DMS114 treated with DMSO at 0.1 percent for 48 hours (cell line): ENCODE results near the gene IL17B.

Experiments
- DNase-seq: peaks from one replicate; lab custom pipeline; 2025; ENCODE audit not compliant: unreplicated experiment; lab: John Stamatoyannopoulos, UW

Gene IL17B

DNA sequence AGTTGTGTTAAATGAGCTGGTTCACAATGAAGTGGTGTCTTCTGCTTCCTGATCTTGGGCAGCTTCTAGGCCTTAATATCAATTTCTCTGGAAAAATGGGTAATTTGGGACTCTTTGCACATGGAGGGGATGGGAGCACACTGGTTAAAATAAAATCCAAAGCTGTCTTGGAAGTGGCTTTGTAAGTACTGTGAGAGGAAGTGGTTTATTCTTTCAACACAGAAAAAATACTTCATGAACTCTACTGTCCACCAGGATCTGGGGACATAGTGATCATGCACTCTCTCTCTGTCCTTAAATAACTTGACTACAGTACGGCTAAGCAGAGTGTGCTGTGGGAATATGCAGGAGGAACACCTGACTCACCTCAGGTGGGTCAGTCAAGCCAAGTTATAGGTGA is 18.8 kb downstream of the IL17B start:
- no peak for DNase-seq

DNA sequence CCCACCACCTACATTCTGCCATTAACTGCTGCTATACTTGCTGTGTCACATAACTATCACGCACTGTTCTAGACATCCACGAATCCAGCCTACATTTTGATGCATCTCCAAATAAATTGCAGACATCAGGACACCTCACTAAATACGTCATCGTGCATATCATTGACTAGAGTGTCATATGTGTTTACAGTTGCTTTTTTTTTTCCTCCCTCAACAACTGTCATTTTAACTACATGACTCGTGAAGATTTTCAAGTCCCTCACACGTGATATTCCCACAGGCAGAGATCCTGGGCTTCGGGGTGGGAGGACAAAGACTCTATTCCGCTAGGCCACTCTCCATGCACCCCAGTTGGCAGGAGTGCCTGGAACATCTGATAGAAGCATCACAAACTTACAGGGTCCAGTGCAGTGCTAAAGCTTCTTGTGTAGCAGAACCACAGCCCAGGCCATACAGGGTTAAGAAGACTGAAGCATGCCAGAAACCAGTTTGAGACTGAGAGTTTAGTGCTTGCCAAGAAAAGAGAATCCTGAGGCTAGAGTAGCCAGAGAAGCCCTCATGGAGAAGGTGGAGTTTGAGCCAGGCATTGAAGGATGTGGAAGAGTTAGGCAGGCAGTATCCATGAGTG is 20.1 kb downstream of the IL17B start:
- DNase-seq = no peak

DNA sequence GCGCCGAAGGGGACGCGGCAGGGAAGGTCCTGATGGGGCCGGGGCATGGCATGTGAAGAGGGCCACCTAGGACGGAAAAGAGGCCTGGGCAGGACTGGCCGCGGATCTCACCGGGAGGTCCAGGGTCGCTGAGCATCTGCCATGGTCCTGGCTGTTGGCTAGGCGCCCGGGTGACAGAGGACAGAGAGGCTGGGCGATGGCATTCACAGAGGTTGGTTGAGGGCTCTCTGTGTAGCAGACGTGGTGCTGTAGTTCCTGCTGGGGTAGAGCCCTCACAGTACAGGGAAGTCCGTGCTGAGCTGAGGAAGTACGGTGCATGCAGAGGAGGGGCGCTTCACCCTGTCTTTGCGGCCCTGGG is 20.8 kb downstream of the IL17B start:
- DNase-seq = no peak

DNA sequence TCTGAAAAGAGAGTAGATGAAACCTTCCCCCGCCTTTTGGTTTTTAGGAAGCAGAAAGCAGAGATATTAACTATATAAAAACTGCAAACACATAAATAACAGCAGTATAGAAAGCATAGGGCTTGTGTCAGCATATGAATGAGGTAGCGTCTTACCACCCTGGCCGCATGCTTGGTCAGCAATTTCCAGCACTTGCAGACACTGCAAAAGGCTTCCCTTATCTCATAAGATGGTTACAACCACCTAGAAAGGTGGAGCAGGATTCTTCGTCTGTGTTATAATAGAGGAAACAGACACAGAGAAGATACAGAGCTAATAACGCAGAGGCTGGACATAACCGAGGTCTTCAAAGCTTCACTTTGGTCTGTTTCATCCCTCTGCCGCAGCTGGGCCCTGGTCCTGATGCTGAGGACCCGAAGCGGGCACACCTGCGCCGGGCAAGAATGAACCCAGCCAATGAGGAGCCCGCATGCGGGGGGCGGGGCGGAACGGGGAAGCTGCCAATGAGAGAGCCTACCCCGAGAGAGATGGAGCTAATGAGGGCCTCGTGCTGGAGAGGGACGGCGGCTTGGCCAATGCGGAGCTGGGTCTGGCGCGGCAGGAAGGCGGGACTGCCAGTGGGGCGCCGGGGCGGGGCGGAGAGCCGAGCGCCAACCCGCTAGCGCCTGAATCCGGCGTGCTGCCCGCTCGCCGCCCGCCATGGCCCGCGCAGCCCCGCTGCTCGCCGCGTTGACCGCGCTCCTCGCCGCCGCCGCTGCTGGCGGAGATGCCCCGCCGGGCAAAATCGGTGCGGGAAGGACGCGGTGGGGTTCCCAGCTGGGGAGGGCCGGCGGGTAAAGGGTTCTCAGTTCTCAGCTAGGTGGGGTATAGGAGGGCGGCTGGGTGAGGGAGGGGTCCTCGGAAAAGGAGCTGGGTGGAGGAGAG is 21.5 kb downstream of the IL17B start, which contains the start of gene PCYOX1L:
PCYOX1L (plus strand) TSS at position 677 of the 924 bp plus-strand sequence; CDS start at position 700, 23 bp downstream.
- DNase-seq = peak; percentile 96

DNA sequence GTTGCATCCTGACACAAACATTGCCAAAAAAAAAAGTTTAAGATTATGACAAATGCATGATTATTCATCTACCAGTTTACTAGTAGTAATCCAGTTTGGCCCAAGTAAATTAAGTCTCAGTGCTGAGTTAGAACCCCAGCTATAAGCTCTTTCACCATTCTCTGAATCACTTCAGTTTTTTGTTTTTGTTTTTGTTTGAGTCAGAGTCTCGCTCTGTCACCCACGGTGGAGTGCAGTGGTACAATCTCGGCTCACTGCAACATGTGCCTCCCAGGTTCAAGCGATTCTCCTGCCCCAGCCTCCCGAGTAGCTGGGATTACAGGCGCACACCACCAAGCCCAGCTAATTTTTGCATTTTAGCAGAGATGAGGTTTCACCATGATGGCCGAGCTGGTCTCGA is 22.7 kb downstream of the IL17B start:
- no peak for DNase-seq

DNA sequence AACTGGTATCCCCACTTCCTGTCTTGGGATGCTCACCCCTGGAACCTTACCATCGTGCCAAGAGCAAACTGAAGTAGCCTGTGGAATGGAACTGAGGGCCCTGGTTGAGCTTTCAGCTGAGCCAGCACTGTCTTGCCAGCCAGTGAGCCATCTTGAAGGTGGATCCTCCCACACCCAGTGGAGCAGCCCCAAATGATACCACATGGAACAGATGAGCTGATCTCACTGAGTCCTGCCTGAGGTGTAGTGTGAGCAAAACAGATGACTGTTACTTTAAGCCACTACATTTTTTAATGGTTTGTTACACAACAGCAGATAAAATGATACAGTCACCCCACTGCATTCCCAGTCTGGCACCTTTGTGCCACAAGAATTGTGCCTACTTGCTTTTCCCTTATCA is 23.4 kb downstream of the IL17B start:
- no peak for DNase-seq

DNA sequence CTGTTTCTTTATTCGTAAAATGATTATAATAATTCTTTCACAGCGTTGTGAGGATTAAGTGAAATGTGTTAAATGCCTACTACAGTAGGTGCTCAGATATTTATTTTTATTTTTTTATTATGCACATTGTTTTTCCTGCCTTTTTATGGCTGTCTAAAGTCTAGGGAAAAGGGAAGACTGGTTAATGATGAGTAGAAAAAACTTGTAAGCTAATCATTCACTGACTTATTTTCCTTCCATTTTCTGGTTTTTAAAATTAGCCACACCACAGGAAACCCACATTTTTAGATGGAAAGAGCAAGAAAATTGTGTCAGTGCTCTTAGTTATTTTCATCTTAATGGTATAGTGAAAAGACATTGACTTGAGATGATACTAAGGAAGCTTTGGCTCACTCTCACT is 25.2 kb downstream of the IL17B start:
- DNase-seq = no peak

DNA sequence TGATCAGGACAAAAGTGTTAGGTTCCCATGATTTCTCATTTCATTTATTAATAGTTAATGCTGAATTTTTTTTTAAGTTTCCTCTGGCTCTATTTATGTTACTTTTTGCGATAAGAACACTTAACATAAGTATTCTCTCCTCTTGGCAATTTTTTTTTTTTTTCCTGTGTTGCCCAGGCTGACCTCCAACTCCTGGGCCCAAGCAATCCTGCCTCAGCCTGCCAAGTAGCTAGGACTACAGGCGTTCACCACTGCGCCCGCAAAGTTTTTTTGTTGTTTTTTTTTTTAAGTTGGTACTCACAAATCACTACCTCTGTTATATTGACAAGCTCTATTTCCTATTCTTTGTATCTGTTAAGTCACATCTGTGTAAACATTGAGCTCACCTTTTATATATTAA is 26.9 kb downstream of the IL17B start:
- no peak for DNase-seq

DNA sequence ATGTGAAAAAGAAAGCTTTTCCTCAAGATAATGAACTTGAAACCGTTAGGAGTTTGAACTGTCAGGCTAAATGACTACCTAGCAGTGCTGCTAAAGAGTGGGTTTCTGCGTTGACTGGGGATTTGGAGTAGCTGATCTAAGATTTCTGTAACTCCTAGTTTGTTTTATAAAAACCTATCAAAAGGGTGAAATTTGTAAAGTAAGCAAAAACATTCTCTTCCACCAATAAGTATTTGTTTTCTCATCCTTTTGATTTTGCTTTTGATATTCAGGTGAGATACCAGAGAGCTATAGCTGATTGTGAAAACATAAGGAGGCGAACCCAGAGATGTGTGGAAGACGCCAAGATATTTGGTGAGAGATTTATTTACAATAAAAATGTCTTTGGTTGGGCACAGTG is 29.7 kb downstream of the IL17B start:
- DNase-seq = no peak

DNA sequence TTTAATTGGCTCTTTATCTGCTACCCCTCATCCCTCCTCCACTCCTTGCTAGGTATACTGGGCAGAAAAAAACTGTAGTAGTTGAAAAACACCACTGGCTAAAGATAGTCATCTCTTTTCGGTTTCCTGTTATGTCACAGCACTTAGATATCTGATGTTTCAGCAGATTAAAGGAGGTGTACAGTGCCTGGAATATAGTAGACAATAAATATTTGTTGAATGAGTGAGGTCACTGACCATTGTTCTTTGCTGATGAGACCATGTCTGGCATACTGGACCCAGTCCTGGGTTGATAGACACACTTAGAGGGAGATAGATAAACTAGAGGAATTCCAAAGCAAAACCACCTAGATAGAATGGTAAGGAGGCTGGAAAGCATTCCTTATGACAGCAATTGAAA is 30.6 kb downstream of the IL17B start:
- DNase-seq = no peak

DNA sequence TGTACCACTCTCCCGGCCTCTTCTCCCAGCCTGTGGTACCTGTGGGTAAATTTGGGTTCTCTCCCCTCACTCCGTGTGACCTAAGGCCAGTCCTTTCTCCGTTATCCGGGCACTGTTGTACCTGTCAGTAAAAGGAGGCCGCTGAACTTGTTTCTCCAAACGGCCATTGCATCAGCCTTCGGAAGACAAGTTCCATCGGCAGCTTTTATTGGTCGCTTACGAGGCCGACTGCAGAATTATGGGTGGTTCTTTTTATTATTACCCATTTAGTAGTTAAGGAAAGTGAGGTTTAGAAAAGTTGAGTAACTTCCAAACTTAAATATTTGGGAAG is 33.2 kb downstream of the IL17B start:
- DNase-seq = no peak

DNA sequence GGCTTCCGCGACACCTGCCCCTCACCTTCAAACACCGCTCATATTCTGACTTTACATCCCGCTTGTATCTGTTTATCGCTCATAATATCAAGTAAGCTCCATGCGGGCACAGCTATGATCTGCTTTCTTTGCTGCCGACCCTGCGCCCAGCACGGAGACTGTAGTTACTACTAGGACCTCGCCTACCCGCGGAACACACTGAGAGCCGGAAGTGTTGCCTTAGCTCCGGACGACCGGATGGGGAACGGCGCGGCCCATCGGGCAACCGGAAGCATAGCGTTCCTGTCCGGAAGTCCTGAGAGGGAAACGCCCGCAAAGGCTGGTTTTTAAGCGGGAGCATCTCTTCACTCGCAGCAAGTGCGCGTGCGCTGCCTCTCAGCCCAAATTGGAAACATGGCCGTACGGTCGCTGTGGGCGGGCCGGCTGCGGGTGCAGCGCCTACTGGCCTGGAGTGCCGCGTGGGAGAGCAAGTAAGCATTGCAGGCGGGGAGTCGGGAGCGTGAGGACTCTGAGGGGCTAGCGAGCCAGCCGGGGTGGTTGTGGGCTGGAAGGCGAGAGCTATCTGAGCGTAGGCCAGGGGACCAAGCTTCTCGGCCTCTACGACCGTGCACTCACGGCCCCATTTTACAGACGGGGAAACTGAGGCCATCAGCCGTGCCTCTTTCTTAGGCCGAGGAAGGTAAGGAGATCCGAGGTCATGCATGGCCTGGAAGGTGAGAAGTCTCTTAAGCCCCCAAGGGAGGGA is 33.8 kb downstream of the IL17B start, which contains the start of gene GRPEL2:
GRPEL2 (plus strand) TSS at position 353 of the 745 bp plus-strand sequence; CDS start at position 394, 41 bp downstream.
- peak; percentile 93 for DNase-seq

DNA sequence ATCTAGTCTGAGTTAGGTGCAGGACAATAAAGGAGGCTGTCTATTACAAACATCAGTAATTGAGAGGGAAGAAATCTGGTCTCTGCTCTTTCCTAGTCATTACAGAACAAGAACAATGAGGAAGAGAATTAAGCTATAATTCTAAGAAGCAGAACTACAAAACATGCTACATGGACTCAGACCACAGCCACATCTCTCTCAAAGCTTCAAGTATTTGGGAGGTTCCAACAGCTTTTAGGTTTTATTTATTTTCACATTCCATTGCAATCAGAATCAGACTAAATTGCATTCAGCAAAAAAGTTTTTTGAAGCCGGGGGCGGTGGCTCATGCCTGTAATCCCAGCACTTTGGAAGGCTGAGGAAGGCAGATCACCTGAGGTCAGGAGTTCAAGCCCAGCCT is 34.9 kb downstream of the IL17B start:
- no peak for DNase-seq

DNA sequence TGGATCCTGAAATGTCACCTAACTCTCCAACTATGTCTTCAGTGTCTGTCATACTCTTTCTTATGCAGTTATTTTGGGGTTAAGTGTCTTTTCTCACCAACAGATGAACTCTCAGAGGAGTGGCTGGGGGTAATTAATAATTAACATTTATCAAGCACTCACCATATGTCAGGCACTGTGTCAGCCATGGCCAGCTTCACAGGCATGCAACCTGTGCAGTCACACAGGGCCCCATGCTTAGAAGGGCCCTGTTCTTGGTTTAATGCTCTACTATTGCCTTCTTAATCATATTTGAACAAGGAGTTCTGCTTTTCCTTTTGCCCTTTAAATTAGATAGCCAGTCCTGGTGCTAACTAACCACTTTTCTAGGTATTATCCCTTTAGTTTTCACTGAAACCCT is 37.2 kb downstream of the IL17B start:
- no peak for DNase-seq

DNA sequence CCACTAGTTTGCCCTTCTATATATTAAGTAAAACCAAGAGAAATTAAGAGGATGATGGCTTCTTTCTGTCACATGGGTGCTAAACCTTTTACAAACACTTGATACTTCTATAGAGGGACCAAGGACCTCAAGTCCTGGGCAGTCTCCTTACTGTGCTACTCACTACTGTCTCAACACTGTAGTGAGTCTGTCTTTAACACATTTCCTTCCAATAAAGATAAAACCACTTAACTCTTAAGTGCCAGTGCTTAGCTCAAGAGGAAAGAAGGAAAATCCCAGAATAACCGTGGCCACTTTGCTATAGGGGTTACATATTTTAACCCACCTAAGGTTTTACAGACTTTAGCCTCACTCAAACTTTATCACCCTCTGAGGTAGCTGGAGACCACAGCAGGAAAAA is 38.2 kb downstream of the IL17B start:
- DNase-seq = no peak

DNA sequence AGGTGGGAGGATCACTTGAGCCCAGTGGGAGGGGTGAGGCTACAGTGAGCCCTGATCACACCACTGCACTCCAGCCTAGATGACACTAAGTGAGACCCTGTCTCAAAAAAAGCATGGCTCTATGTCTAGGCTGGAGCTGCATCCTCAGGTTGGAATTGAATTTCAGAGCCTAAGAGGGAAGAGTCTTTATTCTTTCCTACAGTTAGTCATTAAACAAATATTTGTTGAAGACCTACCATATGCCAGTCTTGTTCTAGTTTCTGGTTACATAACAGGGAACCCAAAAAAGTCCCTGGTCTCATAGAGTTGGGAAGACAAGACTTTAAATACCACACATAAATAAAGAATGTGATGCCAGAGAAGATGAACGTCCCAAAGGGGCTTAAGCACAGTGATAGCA is 40.7 kb downstream of the IL17B start:
- no peak for DNase-seq

DNA sequence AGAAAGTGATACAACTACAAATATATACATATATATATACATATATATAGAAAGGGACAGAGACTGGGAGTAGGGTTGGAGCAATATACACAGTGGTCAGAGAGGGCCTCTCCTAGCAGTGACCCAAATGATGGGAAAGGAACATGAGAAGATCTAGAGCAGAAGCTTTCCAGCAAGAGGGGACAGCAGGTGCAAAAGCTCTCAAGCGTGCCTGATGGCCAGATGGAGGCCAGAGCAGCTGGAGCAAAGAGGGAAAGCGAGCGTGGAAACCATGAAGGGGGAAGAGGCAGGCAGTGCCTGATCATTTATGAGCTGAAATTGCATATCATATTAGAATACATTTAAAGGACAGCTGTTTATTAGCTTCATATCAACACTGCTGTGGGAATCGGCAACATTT is 41.4 kb downstream of the IL17B start:
- DNase-seq = no peak

DNA sequence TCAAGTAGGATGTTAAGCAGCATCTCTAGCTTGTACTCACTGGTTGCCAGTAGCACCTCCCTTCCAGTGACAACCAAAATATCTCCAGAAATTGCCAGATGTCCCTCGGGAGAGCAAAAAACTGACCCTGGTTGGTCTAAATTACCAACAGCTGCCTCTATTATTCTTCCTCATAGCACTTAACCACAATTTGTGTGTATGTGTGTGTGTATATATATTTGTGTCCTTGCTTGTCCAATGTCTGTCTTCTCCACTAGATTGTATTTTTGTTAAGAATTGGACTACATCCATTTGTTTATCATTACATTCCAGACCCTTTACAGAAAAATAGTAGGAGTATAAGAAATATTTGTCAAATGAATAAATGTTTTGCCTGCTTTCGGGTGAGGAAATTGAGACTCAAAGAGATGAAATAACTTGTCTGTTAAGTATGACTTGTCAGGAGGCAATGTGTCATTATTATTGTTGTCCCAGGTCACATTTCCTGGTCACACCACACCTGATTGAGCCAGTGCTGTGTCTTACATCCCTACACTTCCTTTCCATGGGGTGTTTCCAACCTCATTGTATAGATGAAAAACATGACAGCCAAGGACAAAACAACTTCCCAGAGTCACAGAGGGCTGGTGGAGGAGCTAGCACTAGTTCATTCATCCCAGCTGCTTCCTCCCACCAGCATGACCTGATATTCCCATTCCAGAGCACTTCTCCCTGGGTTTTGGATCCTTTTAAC is 45.2 kb downstream of the IL17B start:
- no peak for DNase-seq

DNA sequence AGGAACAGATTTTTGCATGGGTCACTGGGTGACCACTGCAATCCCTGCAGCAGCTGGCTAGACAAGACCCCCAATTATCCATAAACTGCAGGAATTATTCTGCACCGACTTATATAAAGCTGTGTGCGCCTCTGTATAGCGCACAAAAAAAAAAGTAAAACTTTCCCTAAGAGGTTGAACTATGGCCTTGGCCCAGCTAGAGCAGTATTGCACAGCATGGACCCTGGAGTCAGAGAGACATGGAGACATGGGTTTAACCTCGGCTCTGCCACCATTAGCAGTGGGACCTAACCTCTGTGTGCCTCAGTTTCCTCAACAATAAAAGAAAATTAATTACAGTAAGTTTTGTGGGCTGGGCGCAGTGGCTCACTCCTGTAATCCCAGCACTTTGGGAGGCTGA is 50.9 kb downstream of the IL17B start:
- DNase-seq = no peak

DNA sequence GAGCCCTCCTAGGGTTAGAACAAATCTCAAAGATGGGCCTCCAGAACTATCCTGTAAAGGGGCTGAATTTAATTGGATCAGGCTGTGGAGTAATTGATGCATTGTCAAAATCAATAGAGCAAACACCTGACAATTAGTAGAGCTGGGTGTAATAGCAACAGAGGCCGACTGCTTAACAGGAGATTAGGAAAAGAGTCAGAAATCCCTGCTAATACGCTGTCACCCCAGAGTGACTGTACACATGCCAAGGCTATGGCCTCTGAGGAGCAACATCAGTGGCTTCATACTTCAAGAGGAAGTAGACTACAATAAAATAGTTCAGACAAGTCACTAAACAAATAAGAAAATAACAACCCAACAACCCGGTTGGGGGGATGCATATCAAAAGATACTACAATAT is 52.5 kb downstream of the IL17B start:
- DNase-seq = no peak

DNA sequence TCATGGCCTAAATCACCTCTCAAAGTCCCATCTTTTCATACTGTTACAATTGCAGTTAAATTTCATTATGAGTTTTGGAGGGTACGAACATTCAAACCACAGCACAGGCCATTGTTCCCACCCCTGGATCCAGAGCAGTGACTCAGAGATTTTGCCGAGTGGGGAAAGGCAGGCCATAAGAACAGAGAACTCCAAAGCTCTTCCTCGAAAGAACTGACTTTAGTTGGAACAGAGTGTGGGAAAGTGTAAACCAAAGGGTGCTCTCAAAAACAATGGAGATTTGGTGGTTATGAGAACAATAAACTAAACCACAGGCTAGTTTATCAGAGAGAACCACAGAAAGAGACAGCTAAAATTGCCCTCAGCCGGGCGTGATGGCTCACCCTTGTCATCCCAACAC is 53.2 kb downstream of the IL17B start:
- no peak for DNase-seq
